NCI-H460 (cell line): Measurements from ENCODE around the gene SSR1. TPM values are rescaled to one million over a fixed set of nuclear protein-coding genes. Genes with fewer than 3 reads are reported as not detected.
"Not testable (repeated sequence)": the region's sequence is repeated elsewhere in the genome, so short reads cannot be mapped to it uniquely, and the experiment has no call there.

Experiments used
- DNase-seq: peaks from one replicate; pipeline ENCODE4 v3.0.0-alpha.2; 2016; ENCODE audit warnings: low read depth; ENCODE audit errors: extremely low read depth
- polyA plus RNA-seq: library from polyadenylated mRNA; depleted of rRNA; stranded (reverse); fragments of >200 nt; gene quantifications from 2 replicates; pipeline ENCODE4 v1.2.3, GENCODE V29; 2014; cell fraction: nucleus; rRNA removed
- total RNA-seq: library from RNA; depleted of rRNA; stranded (reverse); fragments of >200 nt; shearing (Covaris generic); gene quantifications from 2 replicates; pipeline ENCODE4 v1.2.3, GENCODE V29; 2014; rRNA removed

The SSR1 gene
- 133 and 141 TPM in 2 replicates for total RNA-seq
- polyA plus RNA-seq: 37.0 and 50.3 TPM in 2 replicates

GRCh38 chr6:7312616-7313504 lies at the start of gene SSR1:
TSS of gene SSR1 (minus strand) at chr6:7313199. CDS start at chr6:7313120, 79 bp downstream.
- DNase-seq: peak; percentile 91

- DNase-seq: not testable (repeated sequence)
Measured at GRCh38 chr6:7351916-7352315, 38.9 kb upstream of the SSR1 start.

- DNase-seq: not testable (repeated sequence)
Measured at GRCh38 chr6:7350591-7350990, 37.6 kb upstream of the SSR1 start.

GRCh38 chr6:7347551-7347997 lies 34.6 kb upstream of the SSR1 start:
- peak; percentile 12 for DNase-seq

- not testable (repeated sequence) for DNase-seq
Measured at GRCh38 chr6:7344773-7345450, 31.9 kb upstream of the SSR1 start.

GRCh38 chr6:7343546-7344475 lies 30.8 kb upstream of the SSR1 start:
- no peak for DNase-seq

GRCh38 chr6:7341989-7342742 lies 29.2 kb upstream of the SSR1 start:
- no peak for DNase-seq

GRCh38 chr6:7341271-7341670 lies 28.3 kb upstream of the SSR1 start:
- DNase-seq: no peak

GRCh38 chr6:7339007-7339732 lies 26.2 kb upstream of the SSR1 start:
- DNase-seq: peak; percentile 9

GRCh38 chr6:7338031-7338430 lies 25.0 kb upstream of the SSR1 start:
- DNase-seq: no peak

GRCh38 chr6:7335519-7335918 lies 22.5 kb upstream of the SSR1 start:
- no peak for DNase-seq

- no peak for DNase-seq
Measured at GRCh38 chr6:7334685-7335084, 21.7 kb upstream of the SSR1 start.

GRCh38 chr6:7332090-7332745 lies 19.2 kb upstream of the SSR1 start:
- DNase-seq: no peak

- DNase-seq: no peak
Measured at GRCh38 chr6:7331452-7331851, 18.5 kb upstream of the SSR1 start.

- DNase-seq: no peak
Measured at GRCh38 chr6:7328243-7328642, 15.2 kb upstream of the SSR1 start.

GRCh38 chr6:7325750-7326149 lies 12.8 kb upstream of the SSR1 start:
- DNase-seq: no peak

GRCh38 chr6:7324520-7324919 lies 11.5 kb upstream of the SSR1 start:
- no peak for DNase-seq

- no peak for DNase-seq
Measured at GRCh38 chr6:7323074-7323473, 10.1 kb upstream of the SSR1 start.

GRCh38 chr6:7321866-7322265 lies 8.9 kb upstream of the SSR1 start:
- not testable (repeated sequence) for DNase-seq
